Keratinocyte (primary cell): ENCODE results near the gene ANO10.

Experiments
- EZH2 ChIP-seq: IDR thresholded peaks from one replicate; pipeline ENCODE4 v1.6.1; 2012; ENCODE audit warnings: inconsistent platforms, mild to moderate bottlenecking, low read length, moderate library complexity
- TF ChIP-seq, protein P1 (sequence below), 3 experiments: IDR thresholded peaks in 1 of 3; conservative IDR thresholded peaks in 1 of 3; optimal IDR thresholded peaks in 1 of 3; 2 replicates in 2 of 3; 3 replicates in 1 of 3; pipeline versions ENCODE3 to v1.5.1; 2011; ENCODE audit warnings: low read length in 3 of 3, mild to moderate bottlenecking in 3 of 3, moderate library complexity in 2 of 3, control low read depth in 1 of 3, inconsistent platforms in 1 of 3; ENCODE audit not compliant: insufficient read depth in 2 of 3; ENCODE audit errors: extremely low read depth in 1 of 3

DNA sequence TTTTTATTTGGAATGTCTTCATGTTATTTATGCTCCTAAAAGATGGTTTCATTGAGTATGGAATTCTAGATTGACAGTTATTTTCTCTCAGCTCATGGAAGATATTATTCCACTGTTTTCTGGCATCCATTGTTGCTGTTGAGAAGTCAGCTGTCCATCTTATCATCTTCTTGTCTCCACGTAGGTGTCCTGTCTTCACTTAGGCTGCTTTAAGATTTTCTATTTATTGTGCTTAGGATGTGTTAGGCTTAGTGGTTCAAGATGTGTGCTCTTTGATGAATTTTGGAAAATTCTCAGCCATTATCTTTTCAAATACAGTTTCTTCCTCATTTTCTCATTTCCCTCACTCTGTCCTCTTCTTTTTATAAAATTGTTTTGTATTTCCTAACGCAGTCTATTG, 283.5 kb downstream of the ANO10 start:
- TF ChIP-seq, protein P1, sequence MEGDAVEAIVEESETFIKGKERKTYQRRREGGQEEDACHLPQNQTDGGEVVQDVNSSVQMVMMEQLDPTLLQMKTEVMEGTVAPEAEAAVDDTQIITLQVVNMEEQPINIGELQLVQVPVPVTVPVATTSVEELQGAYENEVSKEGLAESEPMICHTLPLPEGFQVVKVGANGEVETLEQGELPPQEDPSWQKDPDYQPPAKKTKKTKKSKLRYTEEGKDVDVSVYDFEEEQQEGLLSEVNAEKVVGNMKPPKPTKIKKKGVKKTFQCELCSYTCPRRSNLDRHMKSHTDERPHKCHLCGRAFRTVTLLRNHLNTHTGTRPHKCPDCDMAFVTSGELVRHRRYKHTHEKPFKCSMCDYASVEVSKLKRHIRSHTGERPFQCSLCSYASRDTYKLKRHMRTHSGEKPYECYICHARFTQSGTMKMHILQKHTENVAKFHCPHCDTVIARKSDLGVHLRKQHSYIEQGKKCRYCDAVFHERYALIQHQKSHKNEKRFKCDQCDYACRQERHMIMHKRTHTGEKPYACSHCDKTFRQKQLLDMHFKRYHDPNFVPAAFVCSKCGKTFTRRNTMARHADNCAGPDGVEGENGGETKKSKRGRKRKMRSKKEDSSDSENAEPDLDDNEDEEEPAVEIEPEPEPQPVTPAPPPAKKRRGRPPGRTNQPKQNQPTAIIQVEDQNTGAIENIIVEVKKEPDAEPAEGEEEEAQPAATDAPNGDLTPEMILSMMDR (optimal IDR thresholded peaks at IDR 0.05 in 1 of 3, IDR thresholded peaks at IDR 0.05 in 1 of 3, conservative IDR thresholded peaks at IDR 0.05 in 1 of 3; ENCODE audit: extremely low read depth in 1 of 3, insufficient read depth in 2 of 3, low read length in 3 of 3), result no peak
- TF ChIP-seq EZH2, result no peak
